ENCODE results near the gene PNKP. TPM values are rescaled to one million over a fixed set of nuclear protein-coding genes. Genes with fewer than 3 reads are reported as not detected.

PNKP gene
- total and polyA plus RNA-seq, 9 of the 15 experiments (the other 6 are each of a cell fraction or from before 2014, with no cell fraction given) = 2.8 to 85.4 (median 25.3) TPM

- TF ChIP-seq CHD7 (IDR thresholded peaks at IDR 0.05; ENCODE audit: low read depth, low read length) (no peak), ZNF764 (CRISPR knock-in tag; IDR thresholded peaks at IDR 0.05; ENCODE audit: low read depth) (no peak), ZBTB9 (CRISPR knock-in tag; IDR thresholded peaks at IDR 0.05) (no peak), RB1 (IDR thresholded peaks at IDR 0.05; ENCODE audit: low read depth) (no peak), ZNF121 (CRISPR knock-in tag; conservative IDR thresholded peaks at IDR 0.05) (no peak), ZNF318 (IDR thresholded peaks at IDR 0.05; ENCODE audit: borderline replicate concordance in 1 of 2, low read depth in 1 of 2) (no peak), ZNF707 (CRISPR knock-in tag; conservative IDR thresholded peaks at IDR 0.05) (no peak)
Observed at GRCh38 chr19:49820125-49820524, 47.3 kb downstream of the PNKP start (continued).
